Nucleus accumbens (tissue), 56 donors: ENCODE measurements around the gene TFRC.
"Not testable (repeated sequence)": the region's sequence is repeated elsewhere in the genome, so short reads cannot be mapped to it uniquely, and the experiment has no call there.

ENCODE experiments used
- DNase-seq, 56 donors: peaks; one replicate each; lab custom pipeline; 2025; lab: John Stamatoyannopoulos, UW

TFRC gene

GRCh38 chr3:196009456-196009855, 72.4 kb downstream of the TFRC start:
- no peak for DNase-seq

GRCh38 chr3:196008929-196009328, 73.0 kb downstream of the TFRC start:
- DNase-seq: no peak

GRCh38 chr3:196008387-196008786, 73.5 kb downstream of the TFRC start:
- no peak for DNase-seq

- DNase-seq: no peak
Measured at GRCh38 chr3:196007744-196008335, 74.0 kb downstream of the TFRC start.

DNA sequence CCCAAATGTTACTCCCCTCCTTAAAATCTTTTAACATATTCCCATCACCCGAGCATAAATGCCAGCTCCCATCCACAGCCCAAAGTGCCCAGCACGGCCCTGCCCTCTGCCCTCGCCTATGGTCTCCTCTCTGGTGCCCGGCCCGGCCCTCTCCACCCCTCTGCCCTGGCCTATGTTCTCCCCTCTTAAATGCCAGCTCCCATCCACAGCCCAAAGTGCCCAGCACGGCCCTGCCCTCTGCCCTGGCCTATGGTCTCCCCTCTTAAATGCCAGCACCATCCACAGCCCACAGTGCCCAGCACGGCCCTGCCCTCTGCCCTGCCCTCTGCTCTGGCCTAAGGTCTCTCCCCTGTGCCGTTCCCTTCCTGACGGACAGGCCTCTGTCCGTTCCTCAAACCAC, 76.6 kb downstream of the TFRC start:
- DNase-seq: not testable (repeated sequence)

DNA sequence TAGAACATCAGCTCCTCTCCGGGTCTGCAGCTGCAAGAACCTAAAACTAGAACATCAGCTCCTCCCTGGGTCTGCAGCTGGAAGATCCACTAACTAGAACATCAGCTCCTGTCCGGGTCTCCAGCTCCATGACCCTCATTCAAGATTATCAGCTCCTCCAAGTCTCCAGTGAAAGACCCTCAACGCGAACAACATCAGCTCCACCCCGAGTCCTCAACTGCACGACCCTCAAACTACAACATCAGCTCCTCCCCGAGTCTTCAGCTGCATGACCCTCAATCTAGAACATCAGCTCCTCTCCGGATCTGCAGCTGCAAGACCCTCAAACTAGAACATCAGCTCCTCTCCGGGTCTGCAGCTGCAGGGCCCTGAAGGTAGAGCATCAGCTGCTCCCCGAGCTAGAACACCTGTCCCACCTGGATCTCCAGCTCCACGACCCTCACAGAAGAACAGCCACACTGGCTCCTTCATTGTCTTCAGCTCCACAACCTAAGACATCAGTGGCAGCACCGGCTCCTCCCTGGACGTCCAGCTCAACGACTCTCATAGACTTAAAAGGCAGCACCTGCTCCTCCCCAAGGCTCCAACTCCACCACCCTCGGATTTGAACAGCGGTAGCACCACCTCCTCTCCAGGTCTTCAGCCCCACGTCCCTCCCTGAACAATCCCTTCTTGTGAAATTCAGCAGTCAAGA, 77.4 kb downstream of the TFRC start:
- DNase-seq: not testable (repeated sequence)

GRCh38 chr3:196003611-196004010, 78.3 kb downstream of the TFRC start:
- no peak for DNase-seq

GRCh38 chr3:196002721-196003120, 79.2 kb downstream of the TFRC start:
- not testable (repeated sequence) for DNase-seq

GRCh38 chr3:196001240-196001639, 80.7 kb downstream of the TFRC start:
- not testable (repeated sequence) for DNase-seq

GRCh38 chr3:196000360-196000950, 81.4 kb downstream of the TFRC start:
- not testable (repeated sequence) for DNase-seq

DNA sequence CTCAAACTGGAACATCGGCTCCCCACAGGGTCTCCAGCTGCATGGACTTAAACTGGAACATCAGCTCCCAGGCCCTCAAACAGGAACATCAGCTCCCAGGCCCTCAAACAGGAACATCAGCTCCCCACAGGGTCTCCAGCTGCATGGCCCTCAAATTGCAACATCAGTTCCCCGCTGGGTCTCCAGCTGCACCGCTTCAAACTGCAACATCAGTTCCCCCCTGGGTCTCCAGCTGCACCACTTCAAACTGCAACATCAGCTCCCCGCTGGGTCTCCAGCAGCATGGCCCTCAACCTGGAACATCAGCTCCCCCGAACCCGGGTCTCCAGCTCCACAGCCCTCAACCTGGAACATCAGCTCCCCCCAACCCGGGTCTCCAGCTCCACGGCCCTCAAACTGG, 82.0 kb downstream of the TFRC start:
- DNase-seq: no peak
